HUES6 (cell line): ENCODE results near the gene ADAMTS2.

Experiments used
- H3K27ac ChIP-seq: 2 replicates; pipeline ENCODE4 v1.7.0; 2013; ENCODE audit warnings: low read depth, mild to moderate bottlenecking, low read length, inconsistent platforms
- H3K27me3 ChIP-seq: 2 replicates; pipeline ENCODE4 v1.6.1; 2013; ENCODE audit warnings: low read length; ENCODE audit not compliant: control insufficient read depth, insufficient read depth
- H3K36me3 ChIP-seq: 2 replicates; pipeline ENCODE4 v1.6.1; 2013; ENCODE audit warnings: low read length; ENCODE audit not compliant: control insufficient read depth, insufficient read depth
- H3K4me1 ChIP-seq: 2 replicates; pipeline ENCODE4 v1.6.1; 2013; ENCODE audit warnings: low read length; ENCODE audit not compliant: control insufficient read depth, insufficient read depth
- H3K4me3 ChIP-seq: 2 replicates; pipeline ENCODE4 v1.5.1; 2013; ENCODE audit warnings: low read depth, low read length
- H3K9ac ChIP-seq: one replicate; pipeline ENCODE4 v1.6.1; 2013; ENCODE audit warnings: mild to moderate bottlenecking, low read length
- H3K9me3 ChIP-seq: 2 replicates; pipeline ENCODE4 v1.6.1; 2013; ENCODE audit warnings: low read depth, low read length; ENCODE audit not compliant: control insufficient read depth, insufficient read depth

Gene ADAMTS2

DNA sequence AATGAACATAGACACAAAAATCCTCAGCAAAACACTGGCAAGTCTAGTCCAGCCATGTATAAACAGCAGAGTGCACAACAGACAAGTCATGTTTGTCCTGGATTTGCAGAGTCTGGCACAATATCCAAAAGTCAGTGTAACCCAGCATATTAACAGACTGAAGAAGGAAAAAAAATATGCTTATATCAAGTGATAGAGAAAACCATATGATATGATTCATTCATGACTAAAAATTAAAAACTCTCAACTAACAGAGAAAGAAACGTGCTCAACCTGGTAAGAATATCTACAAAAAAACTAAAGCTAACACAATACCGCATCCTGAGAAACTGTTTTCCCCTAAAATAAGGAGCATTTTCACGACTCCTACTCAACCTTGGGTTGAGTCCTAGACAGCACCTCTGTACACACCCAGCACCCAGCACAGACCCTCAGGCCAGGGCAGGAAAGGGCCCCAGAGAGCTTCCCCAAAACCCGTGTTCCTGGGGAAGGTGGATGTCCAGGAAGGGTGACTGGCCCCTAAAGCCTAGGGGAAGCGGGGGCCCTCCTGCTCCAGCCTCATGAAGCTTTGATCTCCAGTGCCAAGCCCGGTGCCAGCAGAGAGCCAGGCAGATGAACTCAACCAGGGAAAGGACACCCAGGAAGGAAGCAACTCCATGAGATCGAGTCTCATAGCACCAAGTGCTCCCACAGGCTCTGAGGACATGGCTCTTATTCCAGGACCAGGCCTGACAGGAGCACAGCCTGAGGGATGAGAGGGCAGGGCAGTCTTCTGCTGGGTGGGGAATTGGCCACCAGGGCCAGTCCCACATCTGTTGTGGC lies 38.9 kb downstream of the ADAMTS2 start:
- Histone ChIP-seq H3K36me3 (no peaks in the 10 kb centered on the region), H3K4me3 (no peak overlapping the region), H3K9ac (no peak overlapping the region), H3K9me3 (0 out of 2 replicates have a peak, but pooled peaks cover 4% of the 10 kb centered on the region), H3K27me3 (no peaks in the 10 kb centered on the region), H3K4me1 (peaks cover 4% of the 10 kb centered on the region; the same call in 1 of the 2 replicates), H3K27ac (no peak overlapping the region)

DNA sequence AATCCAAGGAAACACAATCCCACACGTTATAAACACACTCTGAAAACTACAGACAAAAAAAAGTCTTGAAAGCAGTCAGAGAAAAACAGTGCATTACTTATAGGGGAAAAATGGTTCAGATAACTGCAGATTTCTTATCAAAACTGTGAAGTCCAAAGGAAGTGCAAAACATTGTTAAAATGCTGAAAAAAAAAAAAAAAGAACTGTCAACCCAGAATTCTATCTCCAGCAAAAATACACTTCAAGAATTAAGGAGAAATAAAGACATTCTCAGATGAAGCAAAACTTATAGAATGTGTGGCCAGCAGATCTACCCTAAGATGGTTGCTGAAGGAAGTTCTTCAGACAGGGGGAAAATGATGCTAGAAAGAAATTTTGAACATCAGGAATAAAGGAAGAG lies 40.4 kb downstream of the ADAMTS2 start:
- Histone ChIP-seq H3K9me3 (0 out of 2 replicates have a peak, but pooled peaks cover 6% of the 10 kb centered on the region), H3K9ac (no peak overlapping the region), H3K4me1 (peaks cover 4% of the 10 kb centered on the region; the same call in 1 of the 2 replicates), H3K36me3 (no peaks in the 10 kb centered on the region), H3K4me3 (no peak overlapping the region), H3K27me3 (no peaks in the 10 kb centered on the region), H3K27ac (no peak overlapping the region)

DNA sequence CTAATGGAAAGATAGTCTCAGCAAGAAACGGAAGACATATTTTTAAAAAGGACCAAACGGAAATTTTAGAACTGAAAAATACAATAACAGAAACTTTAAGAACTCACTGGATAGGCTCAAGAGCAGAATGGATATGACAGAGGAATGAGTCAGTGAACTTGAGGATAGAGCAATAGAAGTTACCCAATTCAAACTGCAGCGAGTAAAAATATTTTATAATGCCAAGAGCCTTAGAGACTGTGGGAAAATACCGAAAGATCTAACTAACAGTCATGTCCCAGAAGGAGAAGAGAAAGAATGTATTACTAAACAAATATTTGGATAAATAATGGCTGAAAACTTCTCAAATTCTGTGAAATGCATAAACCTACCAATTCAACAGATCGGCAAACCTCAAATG lies 40.8 kb downstream of the ADAMTS2 start:
- Histone ChIP-seq H3K36me3 (no peaks in the 10 kb centered on the region), H3K9me3 (peaks cover 8% of the 10 kb centered on the region; the same call in 1 of the 2 replicates), H3K4me1 (peaks cover 4% of the 10 kb centered on the region; the same call in 1 of the 2 replicates), H3K4me3 (no peak overlapping the region), H3K27ac (no peak overlapping the region), H3K27me3 (no peaks in the 10 kb centered on the region), H3K9ac (no peak overlapping the region)

DNA sequence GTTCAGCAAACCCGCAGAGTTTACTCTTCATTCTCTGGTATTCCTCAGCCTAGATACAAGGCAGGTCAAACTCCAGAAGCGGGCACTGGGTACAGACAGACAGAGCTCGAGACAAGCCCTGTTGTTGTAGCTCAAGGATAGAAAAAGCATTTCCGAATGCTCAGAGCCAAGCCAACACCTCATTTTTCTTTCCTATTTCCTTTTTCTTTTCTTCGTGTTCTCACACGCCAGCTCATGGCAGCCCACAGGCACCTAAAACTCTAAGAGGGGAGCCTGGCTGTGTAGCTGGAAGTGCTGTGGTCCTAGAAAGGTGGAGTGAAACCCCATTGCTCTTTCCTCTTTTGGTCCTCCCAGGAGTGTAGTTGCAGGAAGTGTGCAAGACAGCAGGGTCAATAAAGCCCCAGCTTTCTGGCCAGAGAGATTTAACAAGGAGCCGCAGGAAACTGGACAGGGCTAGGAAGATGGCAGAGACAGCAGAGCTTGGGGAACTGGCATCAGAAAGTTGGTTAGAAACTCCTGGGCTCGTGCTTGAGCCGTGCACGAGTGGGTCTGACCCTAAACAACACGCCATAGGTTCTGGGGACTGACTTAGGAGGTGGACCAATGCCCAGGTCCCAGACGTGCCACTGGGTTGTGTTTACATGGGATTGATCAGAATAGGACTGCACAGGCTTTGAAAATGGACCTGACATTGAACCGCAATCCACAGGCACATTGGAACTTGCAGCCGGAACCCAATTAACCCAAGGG lies 41.6 kb downstream of the ADAMTS2 start:
- Histone ChIP-seq H3K4me3 (no peak overlapping the region), H3K4me1 (peaks cover 4% of the 10 kb centered on the region; the same call in 1 of the 2 replicates), H3K9ac (no peak overlapping the region), H3K9me3 (peaks cover 10% of the 10 kb centered on the region; the same call in 1 of the 2 replicates), H3K27ac (no peak overlapping the region), H3K27me3 (no peaks in the 10 kb centered on the region), H3K36me3 (no peaks in the 10 kb centered on the region)

DNA sequence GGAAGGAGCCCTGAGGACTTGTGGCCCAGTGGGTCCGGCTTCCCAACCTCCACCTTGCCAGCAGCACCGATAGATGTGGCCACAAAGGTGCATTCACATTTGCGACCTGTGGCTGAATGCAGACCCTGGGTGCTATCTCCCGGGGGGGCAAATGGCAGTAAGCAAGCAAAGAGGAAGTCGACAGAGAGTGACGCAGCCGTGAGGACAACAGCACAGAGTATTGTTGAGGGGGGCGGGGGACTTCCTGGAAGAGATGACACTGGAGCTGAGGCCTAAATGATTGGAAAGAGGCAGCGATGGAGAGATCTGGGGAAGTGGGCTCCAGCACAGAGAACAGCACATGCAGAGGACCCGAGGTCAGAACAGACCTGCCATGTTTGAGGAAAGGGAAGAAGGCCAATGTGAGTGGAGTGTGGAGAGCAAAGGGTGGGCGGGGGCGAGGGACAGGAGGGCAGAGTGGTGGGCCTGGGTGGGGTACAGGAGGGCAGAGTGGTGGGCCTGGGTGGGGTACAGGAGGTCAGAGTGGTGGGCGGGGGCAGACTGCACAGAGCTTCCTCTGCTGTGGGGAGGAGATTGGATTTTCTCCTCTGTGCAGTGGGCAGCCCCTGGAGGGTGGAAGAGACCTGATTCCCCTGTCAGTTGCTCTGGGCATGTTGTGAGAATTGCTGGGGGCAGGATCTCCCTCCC lies 42.6 kb downstream of the ADAMTS2 start:
- Histone ChIP-seq H3K27me3 (no peaks in the 10 kb centered on the region), H3K36me3 (no peaks in the 10 kb centered on the region), H3K4me1 (peaks cover 4% of the 10 kb centered on the region; the same call in 1 of the 2 replicates), H3K9me3 (peaks cover 10% of the 10 kb centered on the region; the same call in 1 of the 2 replicates), H3K9ac (no peak overlapping the region), H3K4me3 (no peak overlapping the region), H3K27ac (no peak overlapping the region)

DNA sequence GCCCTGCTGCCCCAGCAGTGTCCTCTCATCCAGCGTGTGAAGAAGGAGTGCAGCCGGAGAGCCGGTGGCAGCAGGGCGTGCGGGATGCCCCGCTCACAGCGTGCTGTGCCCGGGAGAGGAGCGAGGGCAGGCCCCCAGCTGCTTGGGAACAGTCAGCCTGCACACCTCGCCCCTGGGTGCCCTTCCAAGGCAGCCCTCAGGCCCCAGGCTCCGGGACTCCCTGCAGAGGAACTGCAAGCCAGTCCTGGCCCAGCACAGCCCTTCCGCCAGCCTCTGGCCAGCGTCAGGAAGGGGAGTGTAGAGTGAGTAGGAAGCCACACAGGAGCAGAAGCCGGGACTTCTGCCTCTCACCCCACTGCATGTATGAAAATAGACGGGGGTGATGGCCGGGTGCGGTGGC lies 43.5 kb downstream of the ADAMTS2 start:
- Histone ChIP-seq H3K4me1 (peaks cover 4% of the 10 kb centered on the region; the same call in 1 of the 2 replicates), H3K27me3 (no peaks in the 10 kb centered on the region), H3K27ac (no peak overlapping the region), H3K9ac (no peak overlapping the region), H3K36me3 (no peaks in the 10 kb centered on the region), H3K4me3 (no peak overlapping the region), H3K9me3 (peaks cover 10% of the 10 kb centered on the region; the same call in 1 of the 2 replicates)

DNA sequence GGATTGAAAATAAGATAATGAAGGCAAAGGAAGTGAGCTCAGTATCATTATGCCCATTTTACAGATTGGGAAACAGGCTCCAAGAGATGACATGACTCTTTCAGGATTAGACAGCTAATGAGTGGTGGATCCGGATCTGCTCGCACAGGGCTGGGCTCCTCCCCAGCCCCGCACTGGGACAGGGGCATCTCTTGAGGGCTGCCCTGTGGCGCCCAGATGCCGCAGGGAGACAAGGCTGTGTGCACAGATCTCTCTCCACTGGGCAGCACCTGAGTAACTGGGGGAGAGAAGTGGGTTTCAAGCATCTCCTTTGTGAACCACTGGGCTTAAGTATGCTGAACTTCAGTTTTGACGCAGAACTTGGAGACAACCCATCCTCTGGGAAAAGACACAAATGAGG lies 43.9 kb downstream of the ADAMTS2 start:
- Histone ChIP-seq H3K27me3 (no peaks in the 10 kb centered on the region), H3K4me3 (no peak overlapping the region), H3K9ac (no peak overlapping the region), H3K4me1 (peaks cover 4% of the 10 kb centered on the region; the same call in 1 of the 2 replicates), H3K9me3 (peaks cover 10% of the 10 kb centered on the region; the same call in 1 of the 2 replicates), H3K36me3 (no peaks in the 10 kb centered on the region), H3K27ac (no peak overlapping the region)

DNA sequence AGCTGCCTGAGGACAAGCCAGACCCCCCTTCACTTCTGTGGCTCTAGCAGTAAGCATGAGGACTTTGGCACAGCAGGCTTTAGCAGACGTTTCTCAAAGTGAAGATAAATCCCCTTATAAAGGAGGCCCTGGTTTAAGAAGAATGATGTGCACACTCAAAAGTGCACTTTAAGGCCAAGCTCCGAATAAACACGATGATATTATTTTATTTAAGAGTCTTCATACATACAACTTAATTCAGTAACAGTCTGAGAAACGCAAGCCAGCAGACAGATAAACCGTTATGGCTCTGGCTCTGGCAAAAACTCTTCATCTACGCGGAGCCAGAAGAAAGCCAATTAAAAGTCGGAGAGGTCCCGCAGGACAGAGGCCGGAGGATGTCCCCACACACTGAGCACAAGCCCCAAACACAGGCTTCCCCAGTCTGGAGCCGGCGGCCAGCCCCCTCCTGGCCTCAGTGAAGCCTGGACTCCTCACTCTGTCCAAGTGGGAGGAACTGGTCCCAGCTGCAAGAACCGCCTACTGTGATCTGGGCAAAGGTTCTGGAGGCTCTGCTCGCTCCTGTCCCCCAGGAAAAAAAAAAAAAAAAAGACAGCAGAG lies 44.6 kb downstream of the ADAMTS2 start:
- H3K27me3 ChIP-seq, result no peaks in the 10 kb centered on the region
- H3K27ac ChIP-seq, result no peak overlapping the region
- no peak overlapping the region for H3K9ac ChIP-seq
- H3K4me1 ChIP-seq, result peaks cover 4% of the 10 kb centered on the region; the same call in 1 of the 2 replicates
- H3K9me3 ChIP-seq, result peaks cover 10% of the 10 kb centered on the region; the same call in 1 of the 2 replicates
- no peaks in the 10 kb centered on the region for H3K36me3 ChIP-seq
- H3K4me3 ChIP-seq, result no peak overlapping the region

DNA sequence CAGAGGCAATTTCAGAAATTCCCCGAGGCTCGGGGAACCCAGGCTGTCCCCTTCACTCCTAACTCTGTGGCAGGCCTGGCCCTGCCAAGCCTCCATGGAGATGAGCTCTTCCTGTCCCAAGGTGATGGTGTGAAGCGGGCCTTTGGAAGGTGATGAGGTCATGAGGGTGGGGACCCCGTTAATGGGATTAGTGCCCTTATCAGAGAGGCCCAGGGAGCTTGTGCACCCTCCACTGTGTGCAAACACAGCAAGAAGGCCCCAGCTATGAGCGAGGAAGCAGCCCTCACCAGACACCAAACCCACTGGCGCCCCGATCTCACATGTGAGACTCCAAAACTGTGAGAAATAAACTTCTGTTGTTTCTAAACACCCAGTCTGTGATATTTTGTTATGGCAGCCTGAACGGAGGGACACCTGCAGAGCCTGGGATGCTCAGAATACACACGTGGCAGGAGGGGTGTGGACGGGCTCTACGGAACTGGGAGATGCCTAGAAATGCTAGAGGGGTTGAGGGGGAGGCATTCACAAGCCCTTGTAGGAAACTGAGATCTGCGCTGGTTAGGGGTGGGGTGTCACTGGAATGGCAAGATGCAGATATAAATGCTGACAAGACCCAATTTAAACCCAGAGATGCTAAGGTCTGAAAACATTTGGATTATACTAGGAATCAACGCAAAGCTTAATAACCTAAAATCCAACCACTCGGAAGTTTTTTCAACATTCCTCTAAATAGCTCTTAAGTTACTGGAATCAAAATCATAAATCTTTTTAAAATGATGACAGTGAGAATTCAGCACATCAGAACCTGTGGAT lies 46.9 kb downstream of the ADAMTS2 start:
- Histone ChIP-seq H3K4me3 (no peak overlapping the region), H3K9ac (no peak overlapping the region), H3K9me3 (peaks cover 6% of the 10 kb centered on the region; the same call in 1 of the 2 replicates), H3K27me3 (no peaks in the 10 kb centered on the region), H3K36me3 (no peaks in the 10 kb centered on the region), H3K4me1 (peaks cover 4% of the 10 kb centered on the region; the same call in 1 of the 2 replicates), H3K27ac (no peak overlapping the region)
